DMS53 (cell line): ENCODE data around the gene LINGO4.

ENCODE experiments used
- DNase-seq: peaks from one replicate; lab custom pipeline; 2025; lab: John Stamatoyannopoulos, UW

LINGO4 gene

DNA sequence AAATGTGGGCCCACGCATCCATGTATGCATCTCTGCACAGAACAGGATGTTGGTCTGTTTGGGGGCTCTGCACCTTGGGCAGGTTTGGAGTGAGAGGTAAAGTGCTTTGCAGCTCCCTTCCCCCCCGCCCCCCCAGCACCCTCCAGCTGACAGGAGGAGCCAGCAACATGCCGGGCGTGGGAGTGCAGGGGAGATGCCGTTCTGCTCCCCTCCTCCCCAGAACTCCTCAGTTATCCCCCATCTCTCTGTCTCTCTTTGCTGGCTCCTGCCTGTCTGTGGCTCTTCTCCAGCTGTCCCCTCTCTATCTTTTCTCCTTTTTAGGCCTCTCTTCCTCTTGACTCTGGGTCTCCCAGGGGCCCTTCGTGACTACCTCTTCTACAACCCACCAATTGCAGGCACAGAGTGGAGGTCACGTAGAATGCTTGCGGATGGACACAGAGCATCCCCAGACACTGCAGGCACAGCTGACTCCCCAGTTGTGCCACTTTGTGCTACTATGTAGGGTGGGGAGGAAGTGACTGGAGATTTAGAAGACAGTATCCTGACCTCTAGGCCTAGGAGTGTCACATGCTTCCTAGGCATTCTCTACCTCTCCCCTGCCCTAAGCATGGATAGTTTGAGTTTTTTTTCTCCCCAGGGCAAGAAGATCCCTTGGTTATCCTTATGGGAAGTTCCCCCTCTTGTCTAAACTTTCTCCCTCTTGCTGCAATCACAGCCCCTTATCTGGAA, 28.1 kb upstream of the LINGO4 start:
- no peak for DNase-seq

DNA sequence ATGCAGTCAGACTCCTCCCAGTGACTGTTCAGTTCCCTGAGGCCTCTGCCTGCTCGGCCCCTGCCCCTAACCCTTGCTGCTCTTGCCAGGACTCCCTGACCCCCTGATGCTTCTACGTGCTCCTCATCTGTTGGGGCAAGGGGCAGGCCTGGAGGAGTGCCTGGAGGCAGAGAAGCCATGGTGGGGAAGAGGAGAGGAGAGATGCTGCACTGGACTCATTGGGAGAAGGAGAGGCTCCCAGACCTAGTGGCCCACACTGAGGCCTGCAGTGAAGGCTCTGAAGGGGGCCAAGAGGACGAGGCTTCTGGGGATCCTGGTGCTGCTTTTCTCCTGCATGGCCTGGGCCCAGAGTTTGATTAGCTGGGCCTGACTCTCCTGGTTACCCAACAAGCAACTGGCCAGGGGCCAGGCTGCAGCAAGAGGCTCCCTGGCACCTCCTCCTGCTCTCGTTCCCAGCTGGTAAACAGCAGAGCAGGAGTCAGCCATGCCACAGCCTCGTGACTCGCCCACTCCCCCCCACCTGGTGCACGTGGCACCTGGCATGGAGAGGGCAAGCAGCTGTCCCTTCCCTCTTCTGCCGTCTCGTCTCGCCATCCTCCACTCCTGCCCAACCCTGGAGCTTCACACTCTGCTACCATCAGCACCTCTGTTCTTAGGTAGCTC, 27.2 kb upstream of the LINGO4 start:
- peak; percentile 92 for DNase-seq

DNA sequence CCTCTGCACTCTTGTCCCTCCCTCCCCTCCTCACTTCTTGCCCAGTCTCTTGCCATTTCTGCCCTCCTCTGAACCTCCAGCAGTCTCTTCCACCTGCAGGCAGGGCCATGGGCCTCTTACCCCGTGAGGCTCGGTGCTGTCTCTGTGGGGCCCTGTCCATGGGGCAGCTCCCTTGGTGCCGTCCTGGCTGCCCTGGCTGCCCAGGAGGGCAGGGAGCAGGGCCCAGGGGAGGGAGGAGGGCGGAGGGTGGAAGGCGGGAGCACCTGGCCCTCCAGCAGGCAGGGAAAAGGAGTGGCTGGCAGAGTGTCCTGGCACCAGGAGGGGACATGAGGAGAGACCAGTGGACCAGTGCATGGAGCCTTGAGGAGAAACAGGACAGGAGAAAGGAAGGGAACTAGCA, 26.4 kb upstream of the LINGO4 start, which contains the start of gene RORC:
Gene RORC (minus strand): TSS at position 198 of the 400 bp plus-strand sequence. CDS start 38 bp downstream, at position 160.
- peak; percentile 17 for DNase-seq

DNA sequence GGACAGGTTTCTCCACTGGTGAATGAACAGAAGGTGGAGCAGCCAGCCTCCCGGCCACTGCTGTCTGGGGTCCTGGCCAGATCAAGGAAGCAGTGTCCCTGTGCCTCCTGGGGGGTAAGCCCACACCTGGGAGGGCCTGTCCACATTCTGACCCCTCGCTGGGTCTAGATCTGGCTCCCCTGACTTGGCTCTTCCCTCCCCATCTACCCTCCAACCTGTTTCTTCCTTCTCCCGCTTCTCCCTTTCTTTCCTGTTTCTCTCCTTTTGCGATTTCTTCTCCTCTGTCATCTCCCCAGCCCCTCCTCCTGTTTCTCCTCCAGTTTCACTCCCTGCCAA, 26.0 kb upstream of the LINGO4 start:
- no peak for DNase-seq

DNA sequence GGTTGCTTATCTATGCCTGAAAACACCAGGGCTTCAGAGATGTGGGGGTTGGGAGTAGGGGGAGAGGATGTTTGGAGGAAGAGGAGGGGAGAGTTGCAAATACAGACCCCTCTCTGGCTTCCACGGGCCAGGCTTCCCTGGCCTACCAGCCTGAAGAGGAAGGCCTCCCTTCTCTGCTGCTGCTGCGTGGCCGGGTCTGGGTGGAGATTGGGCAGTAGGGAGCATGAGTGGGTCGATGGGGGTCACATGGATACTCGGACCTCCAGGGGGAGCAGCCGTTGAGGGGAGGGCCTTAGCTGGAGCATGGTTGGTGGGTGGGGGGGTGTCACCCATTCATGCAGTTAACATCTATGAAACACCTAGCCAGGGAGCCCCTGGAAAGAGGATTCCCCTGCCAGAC, 24.8 kb upstream of the LINGO4 start:
- DNase-seq, result no peak

DNA sequence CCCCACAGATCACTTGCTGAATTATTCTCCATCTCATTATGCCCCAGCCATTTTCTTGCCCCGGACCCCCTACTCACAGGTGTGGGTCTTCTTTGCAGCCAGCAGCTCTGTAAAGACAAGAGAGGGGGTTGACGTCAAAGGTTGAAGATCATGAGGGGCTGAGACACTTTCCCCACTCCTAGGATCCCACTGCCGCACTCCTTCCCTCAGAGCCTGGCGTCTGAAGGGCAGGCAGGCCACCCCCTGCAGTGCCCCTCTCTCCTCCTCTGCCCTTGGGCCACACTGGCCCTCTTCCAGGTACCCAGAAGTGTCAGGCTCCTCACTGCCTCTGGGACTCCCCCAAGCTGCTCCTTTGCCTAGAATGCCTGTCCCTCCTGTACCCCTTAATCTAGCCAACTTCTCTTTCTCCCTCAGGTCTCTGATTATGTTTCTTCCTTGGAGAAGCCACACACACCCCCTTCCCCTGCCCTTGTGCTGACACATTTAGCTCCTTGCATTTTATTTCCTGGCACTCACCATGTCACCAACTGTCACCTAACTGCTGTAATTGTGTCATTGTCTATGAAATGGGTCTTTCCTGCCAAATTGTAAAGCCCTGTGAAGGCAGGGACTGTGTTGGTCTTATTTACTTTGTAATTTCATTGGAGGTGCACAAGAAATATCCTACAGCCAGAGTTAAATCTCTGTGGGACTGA, 24.3 kb upstream of the LINGO4 start:
- no peak for DNase-seq

DNA sequence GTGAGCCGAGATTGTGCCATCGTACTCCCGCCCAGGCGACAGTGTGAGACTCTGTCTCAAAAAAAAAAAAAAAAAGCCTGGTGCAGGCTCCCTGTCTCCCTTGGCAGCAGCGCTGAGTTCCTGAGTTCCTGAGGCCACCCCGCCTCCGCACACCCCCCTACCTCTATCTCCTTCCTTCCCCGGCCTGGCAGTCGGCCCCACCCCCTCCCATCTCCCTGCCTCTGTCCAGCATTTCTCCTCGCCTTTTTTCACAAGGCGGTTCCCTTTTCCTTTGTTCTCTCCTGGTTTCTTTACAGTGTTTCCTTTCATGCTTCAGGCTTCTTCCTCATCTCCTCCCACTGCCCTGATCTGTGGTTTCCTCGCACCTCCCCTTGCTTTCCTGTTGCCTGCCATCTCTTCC, 23.7 kb upstream of the LINGO4 start:
- DNase-seq, result no peak

DNA sequence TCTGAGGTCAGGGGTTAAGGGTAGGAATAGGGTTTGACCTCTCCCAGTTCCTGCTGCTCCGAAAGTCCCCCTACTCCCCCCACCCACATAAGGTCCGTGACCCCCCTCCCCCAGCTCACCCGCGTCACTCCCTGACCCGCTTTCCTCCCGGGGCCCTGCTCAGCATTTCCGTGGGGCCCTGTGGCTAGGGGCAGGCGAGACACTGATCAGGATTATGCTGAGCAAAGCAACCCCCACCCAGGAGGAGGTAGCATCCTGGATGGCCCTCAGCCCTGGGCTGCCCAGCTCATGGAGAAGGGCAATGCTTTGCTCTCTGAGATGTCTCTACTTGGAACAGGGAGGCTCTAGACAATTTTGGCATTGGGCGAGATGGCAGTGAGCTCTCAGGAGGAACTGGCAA, 22.6 kb upstream of the LINGO4 start:
- DNase-seq, result no peak

DNA sequence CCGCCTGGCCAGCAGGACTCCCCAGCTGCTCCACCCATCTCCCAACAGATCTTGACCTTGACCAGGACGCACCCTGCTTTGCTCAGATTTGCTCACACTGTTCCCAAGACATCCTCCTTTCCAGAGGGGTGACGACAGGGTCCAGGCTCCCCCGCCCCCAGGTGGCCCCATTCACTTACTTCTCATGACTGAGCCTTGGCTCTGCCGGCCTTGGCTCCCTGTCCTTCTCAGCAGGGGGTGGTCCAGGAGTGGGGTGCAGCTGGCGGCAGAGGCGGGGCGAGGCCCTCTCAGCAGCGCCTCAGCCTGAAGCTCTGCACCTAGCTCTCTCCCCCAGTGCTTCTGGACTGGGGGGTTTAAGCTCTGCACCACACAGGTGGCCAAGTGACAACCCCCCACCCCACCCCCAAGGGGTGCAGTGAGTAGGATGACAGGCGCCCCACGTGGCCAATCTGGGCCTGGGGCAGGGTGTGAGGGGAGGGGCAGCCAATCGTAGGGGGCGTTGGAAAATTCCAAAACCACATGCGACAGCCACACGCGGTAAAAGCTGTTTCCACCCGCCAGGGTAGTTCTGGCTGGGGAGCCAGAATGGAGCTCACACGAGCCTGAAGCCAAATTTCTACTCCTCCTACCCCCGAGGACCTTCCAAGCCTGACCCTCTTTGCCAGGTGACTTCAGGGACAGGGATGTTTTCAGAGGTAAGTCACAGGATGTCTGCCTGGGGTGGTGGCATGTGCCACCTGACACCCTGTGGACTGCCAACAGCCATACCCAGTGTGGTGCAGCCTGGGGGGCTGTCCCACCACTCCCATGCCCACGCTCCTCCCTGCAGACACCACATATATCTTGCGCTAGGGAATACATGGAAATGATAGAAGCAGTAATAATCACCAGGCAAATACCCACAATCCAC, 20.8 kb upstream of the LINGO4 start:
- no peak for DNase-seq

DNA sequence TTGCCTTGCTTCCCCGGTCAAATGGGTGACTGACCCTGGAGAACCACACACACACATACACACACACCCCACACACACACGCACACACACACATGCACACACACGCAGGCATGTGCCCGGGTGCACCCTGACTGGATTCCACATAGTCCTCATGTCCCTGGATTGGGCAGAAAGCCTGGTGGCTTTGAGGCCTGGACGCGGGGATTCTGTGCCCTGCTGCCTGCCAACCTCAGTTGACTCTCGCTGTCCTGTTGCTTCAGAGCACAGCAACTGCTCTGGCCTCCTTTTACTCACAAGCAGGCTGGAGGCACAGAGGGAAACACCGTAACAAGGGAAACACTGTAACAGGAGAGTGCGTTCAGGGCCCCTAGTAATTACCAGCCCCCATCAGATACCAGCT, 20.0 kb upstream of the LINGO4 start:
- DNase-seq, result no peak

DNA sequence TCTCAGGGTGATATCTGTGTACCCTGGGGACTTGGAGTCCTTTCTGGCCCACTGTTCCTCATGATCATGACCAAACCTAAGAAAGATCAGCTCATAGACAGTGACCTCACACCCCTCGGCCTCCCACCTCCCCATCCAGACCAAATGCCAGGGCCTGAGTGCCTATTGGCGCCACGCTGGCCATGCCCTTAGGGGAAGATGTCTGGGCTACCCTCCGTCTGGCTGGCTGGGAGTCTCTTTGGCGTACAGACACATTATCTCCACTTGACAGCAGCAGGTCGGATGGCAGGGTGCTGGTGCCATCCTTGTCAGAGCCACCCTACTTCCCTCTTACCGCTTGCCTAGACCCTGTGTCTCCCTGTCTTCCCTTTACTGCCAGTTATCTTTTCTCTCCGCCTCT, 18.0 kb upstream of the LINGO4 start:
- DNase-seq, result no peak

DNA sequence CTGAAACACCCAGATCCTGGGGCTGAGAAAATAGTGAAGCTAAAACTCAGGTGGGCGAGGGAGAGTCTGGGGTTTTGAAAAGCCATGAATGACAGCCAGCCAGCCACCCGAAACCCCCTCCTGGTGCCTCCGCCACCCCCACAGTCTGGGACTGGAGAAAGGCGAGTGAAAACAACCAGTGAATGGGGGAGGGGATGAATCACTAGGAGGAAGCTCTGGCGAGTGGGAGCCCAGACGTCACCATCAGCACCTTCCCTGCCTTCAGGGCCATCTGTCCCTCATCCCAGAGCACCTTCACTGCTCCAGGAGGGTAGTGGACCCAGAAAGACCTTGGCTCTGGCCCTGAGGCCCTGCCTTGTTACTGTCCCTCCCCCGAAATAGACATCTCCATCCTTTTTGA, 17.2 kb upstream of the LINGO4 start:
- DNase-seq, result no peak

DNA sequence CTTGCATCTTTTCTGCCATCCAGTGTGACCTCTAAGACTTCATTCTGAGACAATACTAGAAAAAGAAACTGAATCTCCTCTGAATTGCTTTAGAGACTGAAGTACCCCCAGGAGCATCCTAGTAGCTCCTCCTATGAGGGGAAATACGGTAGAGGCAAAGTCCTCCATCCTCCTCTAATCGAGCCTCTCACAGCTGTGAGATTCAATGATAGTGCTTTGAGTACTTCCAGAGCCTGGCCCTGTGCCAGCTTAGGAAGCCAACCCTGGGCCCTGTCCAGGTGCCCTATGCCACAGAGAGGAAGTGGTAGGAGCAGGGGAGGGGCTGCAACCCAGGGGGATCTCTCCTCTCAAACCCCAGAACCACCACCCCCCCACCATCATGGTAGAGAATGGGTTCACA, 15.7 kb upstream of the LINGO4 start:
- peak; percentile 61 for DNase-seq

DNA sequence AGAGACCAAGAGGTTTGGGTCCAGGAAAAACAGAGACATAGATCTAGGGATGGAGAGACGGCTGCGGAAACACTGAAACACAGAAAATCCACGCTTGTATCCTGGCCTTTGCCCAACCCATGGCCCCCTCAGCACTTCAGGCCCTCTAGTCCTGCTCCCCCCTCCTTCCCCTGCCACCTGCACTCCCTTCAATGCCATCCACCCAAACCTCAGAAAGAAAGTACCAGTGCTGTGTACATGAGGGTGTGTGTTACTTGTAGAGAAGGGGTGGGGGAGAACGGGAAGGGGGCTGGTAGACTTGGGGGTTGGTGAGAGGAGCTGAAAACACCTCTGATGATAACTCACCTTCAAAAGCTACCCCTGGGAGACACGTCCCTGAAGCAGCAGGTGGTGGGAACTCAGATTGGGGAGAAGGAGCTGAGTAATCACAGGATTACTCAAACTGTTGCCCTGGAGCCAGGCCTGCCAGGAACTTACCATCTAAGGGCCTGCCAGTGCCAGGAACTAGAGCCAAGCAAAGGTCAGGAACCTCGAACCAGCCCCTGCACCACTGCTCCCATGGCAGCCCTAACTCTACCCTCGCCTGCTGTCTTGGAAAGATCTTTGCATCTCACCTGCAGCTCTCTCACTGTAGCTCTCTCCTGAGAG, 14.9 kb upstream of the LINGO4 start:
- DNase-seq, result no peak

DNA sequence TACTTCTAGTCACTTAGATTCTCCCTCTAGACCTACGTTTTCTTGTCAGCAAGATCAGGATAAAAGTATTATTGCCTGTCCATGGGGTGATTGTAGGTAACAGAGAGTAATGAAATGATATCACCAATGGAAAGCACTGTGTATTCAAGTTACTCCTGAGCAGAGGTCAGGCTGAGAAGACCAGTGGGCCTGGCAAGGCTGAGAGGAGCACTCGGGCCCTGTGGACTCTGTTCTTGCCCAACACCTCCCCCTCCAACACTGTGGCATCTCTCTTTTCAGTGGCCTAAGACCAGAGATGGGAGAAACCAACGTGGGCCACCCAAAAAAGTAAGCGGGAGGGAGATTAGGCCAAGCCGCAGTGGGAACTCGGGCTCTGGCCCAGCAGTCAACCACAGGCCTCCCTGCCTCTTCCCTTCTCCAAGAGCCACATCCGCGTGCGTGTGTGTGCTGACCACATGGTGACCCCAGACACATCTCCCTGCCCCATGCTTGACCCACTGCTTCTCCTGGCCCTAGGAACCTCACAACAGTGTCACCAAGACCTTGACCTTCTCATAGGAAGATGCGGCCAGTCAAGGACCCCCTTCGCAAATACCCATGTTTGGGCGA, 14.1 kb upstream of the LINGO4 start:
- DNase-seq, result no peak

DNA sequence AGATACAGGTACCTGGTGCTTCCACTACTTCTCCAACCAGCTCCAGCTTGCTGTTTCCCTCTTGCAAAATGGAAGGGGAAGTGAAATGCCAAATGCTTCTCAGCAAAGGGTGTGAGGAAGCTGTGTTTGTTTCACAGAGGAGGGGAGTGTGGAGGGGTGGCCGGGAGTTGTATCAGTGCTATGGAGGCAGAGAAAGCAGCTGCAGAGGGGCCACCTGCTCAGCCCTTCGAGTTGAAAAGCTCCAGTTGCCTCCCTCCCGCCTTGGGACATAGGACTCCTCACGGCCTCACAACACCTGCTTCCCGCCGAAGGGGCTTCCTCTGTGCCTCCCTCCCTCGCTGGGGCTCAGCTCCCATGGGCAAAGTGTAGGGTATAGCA, 12.1 kb upstream of the LINGO4 start:
- no peak for DNase-seq

DNA sequence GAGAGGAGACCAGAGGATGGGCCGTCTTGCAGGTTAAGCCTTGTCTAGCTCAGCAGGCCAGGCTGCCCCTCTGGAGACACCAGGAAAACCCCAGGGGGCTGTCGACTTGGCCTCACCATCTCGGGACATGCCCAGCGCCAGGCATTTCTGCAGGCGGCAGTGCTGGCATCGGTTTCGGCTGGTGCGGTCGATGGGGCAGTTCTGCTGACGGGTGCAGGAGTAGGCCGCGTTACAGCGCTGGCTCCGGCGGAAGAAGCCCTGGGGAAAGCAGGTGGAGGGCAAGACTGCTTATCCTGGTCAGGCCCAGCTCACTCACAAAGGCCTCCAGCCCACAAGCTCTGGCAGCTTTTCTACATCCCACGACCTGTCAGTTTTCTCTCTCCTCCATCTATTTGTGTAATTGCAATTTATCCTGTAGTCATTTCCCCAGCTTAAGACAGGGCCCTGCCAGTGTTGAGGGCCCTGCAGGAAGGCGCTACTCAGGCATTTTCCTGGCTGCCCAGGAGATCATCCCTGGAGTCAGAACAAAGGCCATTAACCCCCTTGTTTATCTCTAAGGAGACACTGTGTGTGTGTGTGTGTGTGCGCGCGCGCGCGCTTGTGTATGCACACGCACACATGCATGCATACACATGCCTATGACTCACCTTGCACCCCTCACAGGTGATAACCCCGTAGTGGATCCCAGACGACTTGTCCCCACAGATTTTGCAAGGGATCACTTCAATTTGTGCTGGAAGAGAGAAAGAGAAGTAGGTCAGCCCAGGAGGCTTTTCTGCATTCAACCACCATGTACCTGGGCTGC, 11.5 kb upstream of the LINGO4 start:
- no peak for DNase-seq

DNA sequence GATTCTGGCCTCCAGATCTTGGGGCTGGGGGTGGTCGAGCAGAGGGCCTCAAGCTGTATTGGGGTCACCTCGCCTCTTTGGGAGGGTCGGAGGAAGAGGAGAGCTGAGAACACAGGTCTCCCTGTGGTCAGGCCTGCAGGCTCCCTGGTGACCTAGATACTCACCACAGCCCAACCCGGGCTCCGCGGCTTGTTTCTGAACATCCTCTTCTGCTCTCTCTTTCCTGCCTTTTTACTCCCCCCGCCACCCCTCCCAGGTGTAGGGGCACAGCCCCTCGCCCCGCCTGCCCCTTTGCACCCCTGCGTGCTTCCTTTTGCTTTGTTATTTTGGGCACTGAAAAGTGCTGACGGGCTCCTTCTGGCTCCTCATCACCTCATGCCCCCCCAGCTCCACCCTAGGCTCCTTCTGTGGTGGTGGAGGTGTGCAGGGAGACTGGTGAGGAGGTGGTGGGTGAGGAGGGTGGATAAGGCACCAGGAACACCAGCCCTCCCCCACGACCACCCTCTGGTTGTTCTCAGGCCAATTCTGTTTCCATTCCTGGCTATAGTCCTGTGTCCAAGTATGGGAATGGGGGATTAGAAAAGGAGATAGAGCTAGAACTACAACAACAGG, 10.6 kb upstream of the LINGO4 start:
- no peak for DNase-seq

DNA sequence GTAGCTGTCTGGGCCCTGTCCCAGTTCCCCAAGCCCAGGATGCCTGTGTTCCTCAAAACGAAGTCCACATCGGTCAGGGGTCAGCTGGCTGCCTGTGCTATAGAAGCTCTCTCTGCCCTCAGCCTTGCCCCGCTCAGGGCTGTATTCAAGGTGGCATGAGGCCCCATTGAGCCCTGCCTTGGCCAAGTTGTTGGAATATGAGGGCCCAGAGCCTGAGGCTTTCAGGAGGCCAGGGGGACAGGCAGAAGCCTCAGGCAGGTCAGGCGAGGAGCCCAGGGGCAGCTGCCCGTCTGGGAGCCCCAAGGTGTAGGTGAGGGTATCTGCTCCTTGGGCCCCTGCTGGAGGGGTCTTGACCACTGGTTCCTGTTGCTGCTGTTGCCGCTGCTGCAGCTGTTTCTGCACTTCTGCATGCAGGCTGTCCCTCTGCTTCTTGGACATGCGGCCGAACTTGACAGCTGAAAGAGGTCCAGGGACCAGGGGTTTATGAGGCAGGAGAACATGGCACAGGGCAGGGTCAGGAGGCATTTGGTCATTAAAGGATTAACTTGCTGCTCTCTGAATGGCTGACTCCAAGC, 9.8 kb upstream of the LINGO4 start:
- DNase-seq, result no peak

DNA sequence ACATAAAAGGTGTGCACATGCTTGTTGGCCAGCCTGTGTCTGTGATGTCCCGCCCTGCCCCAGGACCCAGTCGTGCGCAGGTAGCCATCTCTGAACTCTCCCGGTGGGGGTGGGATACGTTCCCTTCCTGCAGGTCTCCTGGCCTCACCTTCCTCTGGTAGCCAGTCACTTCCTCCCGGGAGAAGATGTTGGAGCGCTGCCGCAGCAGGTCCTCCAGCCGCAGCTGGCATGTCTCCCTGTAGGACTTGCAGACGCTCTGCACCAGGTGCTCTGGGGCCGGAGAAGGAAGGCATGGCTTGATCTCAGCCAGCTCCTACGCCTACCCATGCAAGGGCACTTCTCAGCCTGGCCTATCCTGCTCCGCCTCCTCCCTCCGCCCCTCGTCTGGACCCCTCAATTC, 9.2 kb upstream of the LINGO4 start:
- peak; percentile 12 for DNase-seq
